Caco-2 (cell line): Measurements from ENCODE around the gene OR4B1. TPM values are rescaled to one million over a fixed set of nuclear protein-coding genes. Genes with fewer than 3 reads are reported as not detected.
"Not testable (repeated sequence)": the region's sequence is repeated elsewhere in the genome, so short reads cannot be mapped to it uniquely, and the experiment has no call there.

Source experiments
- BruUV-seq: library from RNA; stranded (reverse); fragments of 400-500 nt; replicated peaks from 2 replicates; lab custom pipeline; 2021; lab: Mats Ljungman, UMichigan
- CTCF ChIA-PET: fragments of 300-600 bp; sonication (Branson Sonifier 250); formaldehyde crosslinking; loops from one replicate; lab custom pipeline; 2022; ENCODE audit warnings: antibody characterized with exemption; lab: Charles Lee
- POLR2A ChIA-PET: fragments of 300-600 bp; sonication (Branson Sonifier 250); formaldehyde crosslinking; loops from one replicate; lab custom pipeline; 2022; ENCODE audit warnings: antibody characterized with exemption; lab: Charles Lee
- DNase-seq, 2 experiments: peaks; one replicate each; pipeline versions ENCODE4 v3.0.0 to v3.0.0-alpha.2; 2020 to 2022
- H3K27me3 ChIP-seq: replicated peaks from 2 replicates; pipeline ENCODE4 v1.6.0; 2011; ENCODE audit warnings: low read length; ENCODE audit not compliant: control insufficient read depth, insufficient read depth
- H3K36me3 ChIP-seq: 2 replicates; pipeline ENCODE4 v1.5.1; 2011; ENCODE audit warnings: low read length; ENCODE audit not compliant: control insufficient read depth, insufficient read depth
- H3K4me1 ChIP-seq: fragments of 250-450 bp; sonication (Bioruptor Pico); 2 replicates; pipeline ENCODE4 v1.5.1; 2020; ENCODE audit warnings: mild to moderate bottlenecking
- H3K4me3 ChIP-seq: 2 replicates; pipeline ENCODE4 v1.5.1; 2011; ENCODE audit warnings: low read depth, mild to moderate bottlenecking, control low read depth, low read length
- H3K9me3 ChIP-seq: fragments of 250-450 bp; sonication (Bioruptor Pico); 2 replicates; pipeline ENCODE4 v1.5.1; 2020; ENCODE audit warnings: mild to moderate bottlenecking, moderate library complexity
- H3K27ac Mint-ChIP-seq: one replicate; pipeline ENCODE4 v1.8.0; 2022; ENCODE audit warnings: mixed read lengths; ENCODE audit not compliant: unreplicated experiment
- H3K27me3 Mint-ChIP-seq: one replicate; pipeline ENCODE4 v1.8.0; 2022; ENCODE audit warnings: mixed read lengths; ENCODE audit not compliant: insufficient read depth, unreplicated experiment
- H3K36me3 Mint-ChIP-seq: one replicate; pipeline ENCODE4 v1.8.0; 2022; ENCODE audit warnings: mild to moderate bottlenecking, mixed read lengths; ENCODE audit not compliant: insufficient read depth, unreplicated experiment
- H3K4me1 Mint-ChIP-seq: one replicate; pipeline ENCODE4 v1.8.0; 2022; ENCODE audit warnings: low read depth, mixed read lengths; ENCODE audit not compliant: unreplicated experiment
- H3K4me3 Mint-ChIP-seq: one replicate; pipeline ENCODE4 v1.8.0; 2022; ENCODE audit warnings: mild to moderate bottlenecking, moderate library complexity, mixed read lengths; ENCODE audit not compliant: unreplicated experiment
- H3K9me3 Mint-ChIP-seq: one replicate; pipeline ENCODE4 v1.8.0; 2022; ENCODE audit warnings: mixed read lengths; ENCODE audit not compliant: unreplicated experiment
- intact Hi-C: fragments of 100-400 bp; cut with micrococcal nuclease; formaldehyde crosslinking; loops from one replicate; pipeline ENCODE4 v1.10.0; 2022; ENCODE audit not compliant: unreplicated experiment
- total RNA-seq: library from RNA; stranded (reverse); gene quantifications from 2 replicates; pipeline ENCODE4 v1.2.3, GENCODE V29; 2022
- TF ChIP-seq, protein P1 (sequence below), 2 experiments: fragments of 200-600 bp in 1 of 2; IDR thresholded peaks; 1 replicate in 1 of 2; 2 replicates in 1 of 2; pipeline versions ENCODE4 v1.5.1 to v1.8.0; 2011 to 2022; ENCODE audit warnings: antibody characterized with exemption in 1 of 2, control low read depth in 1 of 2, inconsistent platforms in 1 of 2, low read depth in 1 of 2, low read length in 1 of 2, mild to moderate bottlenecking in 1 of 2, moderate library complexity in 1 of 2; ENCODE audit not compliant: insufficient read depth in 1 of 2, severe bottlenecking in 1 of 2, unreplicated experiment in 1 of 2

Gene OR4B1
- total RNA-seq, 1 experiment from 2014 or later: not detected

DNA sequence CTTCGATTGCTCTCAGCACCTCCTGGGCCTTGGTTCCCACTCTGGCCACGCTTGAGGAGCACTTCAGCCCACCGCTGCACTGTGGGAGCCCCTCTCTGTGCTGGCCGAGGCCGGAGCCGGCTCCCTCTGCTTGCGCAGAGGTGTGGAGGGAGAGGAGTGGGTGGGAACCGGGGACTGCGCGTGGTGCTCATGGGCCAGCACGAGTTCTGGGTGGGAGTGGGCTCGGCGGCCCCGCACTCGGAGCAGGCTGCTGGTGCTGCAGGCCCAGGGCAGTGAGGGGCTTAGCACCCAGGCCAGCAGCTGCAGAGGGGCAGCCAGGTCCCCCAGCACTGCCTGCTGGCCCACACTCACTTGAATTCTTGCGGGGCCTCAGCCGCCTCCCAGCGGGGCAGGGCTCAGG is 12.2 kb downstream of the OR4B1 start:
- H3K9me3 ChIP-seq: no peaks in the 10 kb centered on the region
- H3K4me1 ChIP-seq: no peaks in the 10 kb centered on the region
- H3K9me3 Mint-ChIP-seq: no peaks in the 10 kb centered on the region
- no peak overlapping the region for H3K4me3 Mint-ChIP-seq
- ChIA-PET POLR2A (no interaction called here), CTCF (no interaction called here)
- intact Hi-C loops: no loop called here
- no peak overlapping the region for H3K4me3 ChIP-seq
- BruUV-seq: no TSS peak
- H3K27me3 ChIP-seq: no peaks in the 10 kb centered on the region
- no peaks in the 10 kb centered on the region for H3K36me3 ChIP-seq
- no peaks in the 10 kb centered on the region for H3K36me3 Mint-ChIP-seq
- TF ChIP-seq, protein P1, sequence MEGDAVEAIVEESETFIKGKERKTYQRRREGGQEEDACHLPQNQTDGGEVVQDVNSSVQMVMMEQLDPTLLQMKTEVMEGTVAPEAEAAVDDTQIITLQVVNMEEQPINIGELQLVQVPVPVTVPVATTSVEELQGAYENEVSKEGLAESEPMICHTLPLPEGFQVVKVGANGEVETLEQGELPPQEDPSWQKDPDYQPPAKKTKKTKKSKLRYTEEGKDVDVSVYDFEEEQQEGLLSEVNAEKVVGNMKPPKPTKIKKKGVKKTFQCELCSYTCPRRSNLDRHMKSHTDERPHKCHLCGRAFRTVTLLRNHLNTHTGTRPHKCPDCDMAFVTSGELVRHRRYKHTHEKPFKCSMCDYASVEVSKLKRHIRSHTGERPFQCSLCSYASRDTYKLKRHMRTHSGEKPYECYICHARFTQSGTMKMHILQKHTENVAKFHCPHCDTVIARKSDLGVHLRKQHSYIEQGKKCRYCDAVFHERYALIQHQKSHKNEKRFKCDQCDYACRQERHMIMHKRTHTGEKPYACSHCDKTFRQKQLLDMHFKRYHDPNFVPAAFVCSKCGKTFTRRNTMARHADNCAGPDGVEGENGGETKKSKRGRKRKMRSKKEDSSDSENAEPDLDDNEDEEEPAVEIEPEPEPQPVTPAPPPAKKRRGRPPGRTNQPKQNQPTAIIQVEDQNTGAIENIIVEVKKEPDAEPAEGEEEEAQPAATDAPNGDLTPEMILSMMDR (IDR thresholded peaks at IDR 0.05; ENCODE audit: insufficient read depth in 1 of 2, low read depth in 1 of 2, low read length in 1 of 2, severe bottlenecking in 1 of 2, unreplicated experiment in 1 of 2): no peak
- no peak for DNase-seq
- H3K27me3 Mint-ChIP-seq: peaks cover 2% of the 10 kb centered on the region
- no peaks in the 10 kb centered on the region for H3K4me1 Mint-ChIP-seq
- H3K27ac Mint-ChIP-seq: no peak overlapping the region

GRCh38 chr11:48230057-48230456 is 13.4 kb downstream of the OR4B1 start:
- H3K4me1 Mint-ChIP-seq, H3K36me3 Mint-ChIP-seq, H3K4me1 ChIP-seq, H3K4me3 Mint-ChIP-seq, H3K36me3 ChIP-seq, CTCF ChIA-PET, intact Hi-C loops, POLR2A ChIA-PET, H3K27ac Mint-ChIP-seq, DNase-seq, H3K9me3 ChIP-seq, H3K27me3 ChIP-seq, H3K9me3 Mint-ChIP-seq, BruUV-seq, H3K4me3 ChIP-seq, H3K27me3 Mint-ChIP-seq: not testable (repeated sequence)

- no peaks in the 10 kb centered on the region for H3K4me1 Mint-ChIP-seq
- H3K27ac Mint-ChIP-seq: no peak overlapping the region
- DNase-seq: no peak
- no peaks in the 10 kb centered on the region for H3K27me3 ChIP-seq
- POLR2A ChIA-PET: no interaction called here
- intact Hi-C loops: no loop called here
- no peak overlapping the region for H3K4me3 Mint-ChIP-seq
- no peaks in the 10 kb centered on the region for H3K9me3 Mint-ChIP-seq
- CTCF ChIA-PET: no interaction called here
- TF ChIP-seq, protein P1 (IDR thresholded peaks at IDR 0.05; ENCODE audit: insufficient read depth in 1 of 2, low read depth in 1 of 2, low read length in 1 of 2, severe bottlenecking in 1 of 2, unreplicated experiment in 1 of 2): no peak
- peaks cover 5% of the 10 kb centered on the region for H3K27me3 Mint-ChIP-seq
- H3K9me3 ChIP-seq: no peaks in the 10 kb centered on the region
- H3K36me3 ChIP-seq: no peaks in the 10 kb centered on the region
- no peak overlapping the region for H3K4me3 ChIP-seq
- BruUV-seq: no TSS peak
- no peaks in the 10 kb centered on the region for H3K4me1 ChIP-seq
- H3K36me3 Mint-ChIP-seq: no peaks in the 10 kb centered on the region
Observed at GRCh38 chr11:48237727-48238126, 21.1 kb downstream of the OR4B1 start.

DNA sequence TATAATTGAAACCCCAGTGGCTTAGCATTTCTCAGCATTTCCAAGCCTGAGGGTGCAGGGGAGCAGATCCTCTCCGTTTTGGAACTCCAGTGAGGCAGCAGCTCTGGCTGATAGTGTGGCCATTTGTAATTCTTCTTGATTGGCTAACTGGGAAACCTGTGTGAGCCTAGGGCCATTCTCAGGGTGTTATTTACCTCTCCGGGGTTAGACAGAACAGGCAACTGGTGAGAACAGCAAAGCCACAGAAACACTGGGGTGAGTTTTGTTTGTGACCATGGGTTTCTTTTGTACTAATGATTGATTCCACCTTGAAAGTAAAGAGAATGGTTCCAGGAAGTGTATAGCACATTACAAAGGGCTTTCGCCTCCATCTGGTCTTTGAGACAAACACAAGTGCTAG is 25.9 kb downstream of the OR4B1 start:
- no peak for DNase-seq
- Histone ChIP-seq H3K4me3 (no peak overlapping the region), H3K36me3 (no peaks in the 10 kb centered on the region), H3K27me3 (no peaks in the 10 kb centered on the region), H3K4me1 (no peaks in the 10 kb centered on the region), H3K9me3 (no peaks in the 10 kb centered on the region)
- POLR2A ChIA-PET: no interaction called here
- Mint-ChIP-seq H3K4me3 (no peak overlapping the region), H3K27ac (no peak overlapping the region), H3K27me3 (peaks cover under 1% of the 10 kb centered on the region), H3K4me1 (no peaks in the 10 kb centered on the region), H3K9me3 (no peaks in the 10 kb centered on the region), H3K36me3 (no peaks in the 10 kb centered on the region)
- intact Hi-C loops: no loop called here
- no TSS peak for BruUV-seq
- TF ChIP-seq, protein P1 (IDR thresholded peaks at IDR 0.05; ENCODE audit: insufficient read depth in 1 of 2, low read depth in 1 of 2, low read length in 1 of 2, severe bottlenecking in 1 of 2, unreplicated experiment in 1 of 2): no peak
- CTCF ChIA-PET: no interaction called here
